ENCODE data around the gene EIF2B2.

GRCh38 chr14:75022655-75023054 lies 19.9 kb downstream of the EIF2B2 start:
- peak; percentile 45 to 63 for TF ChIP-seq CTCF (conservative IDR thresholded peaks at IDR 0.05 in 1 of 2, IDR thresholded peaks at IDR 0.05 in 1 of 2; ENCODE audit: extremely low read depth in 1 of 2, insufficient read depth in 1 of 2, low read depth in 1 of 2, low read length in 2 of 2)
- no peak for TF ChIP-seq EZH2 (IDR thresholded peaks at IDR 0.05; ENCODE audit: borderline replicate concordance, low read length)
